ENCODE measurements around the gene VSIG4.

The VSIG4 gene

DNA sequence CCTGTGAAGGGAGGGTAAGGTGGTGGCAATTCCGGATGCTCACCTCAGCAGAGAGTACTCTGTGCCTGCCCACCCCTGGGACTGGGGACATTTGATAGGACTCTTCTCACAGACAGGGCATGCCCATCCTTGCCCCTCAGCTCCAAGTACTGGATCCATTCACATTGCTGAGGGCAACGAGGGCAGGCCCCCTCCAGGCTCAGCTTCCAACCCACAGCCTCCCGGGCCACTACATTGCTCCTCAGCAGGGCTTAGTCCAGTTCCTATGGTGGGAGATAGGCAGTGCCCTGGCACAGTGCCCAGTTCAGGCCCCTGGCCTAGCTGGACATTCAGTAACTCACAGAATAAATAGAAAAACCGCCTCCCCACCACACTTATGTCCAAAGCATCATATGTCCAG lies 15.1 kb upstream of the VSIG4 start:
- POLR2A ChIA-PET, result no interaction called here
- CTCF ChIA-PET, result interaction anchor here (1.2 kb wide), 1 partner anchor 16 kb away, joined by 3 read pairs; no protein-coding TSS in a partner anchor

GRCh38 chrX:66053414-66053813 lies 13.5 kb upstream of the VSIG4 start:
- CTCF ChIA-PET, result no interaction called here

More for the DNA sequence above, 15.1 kb upstream of the VSIG4 start:
- TF ChIP-seq, protein P1, sequence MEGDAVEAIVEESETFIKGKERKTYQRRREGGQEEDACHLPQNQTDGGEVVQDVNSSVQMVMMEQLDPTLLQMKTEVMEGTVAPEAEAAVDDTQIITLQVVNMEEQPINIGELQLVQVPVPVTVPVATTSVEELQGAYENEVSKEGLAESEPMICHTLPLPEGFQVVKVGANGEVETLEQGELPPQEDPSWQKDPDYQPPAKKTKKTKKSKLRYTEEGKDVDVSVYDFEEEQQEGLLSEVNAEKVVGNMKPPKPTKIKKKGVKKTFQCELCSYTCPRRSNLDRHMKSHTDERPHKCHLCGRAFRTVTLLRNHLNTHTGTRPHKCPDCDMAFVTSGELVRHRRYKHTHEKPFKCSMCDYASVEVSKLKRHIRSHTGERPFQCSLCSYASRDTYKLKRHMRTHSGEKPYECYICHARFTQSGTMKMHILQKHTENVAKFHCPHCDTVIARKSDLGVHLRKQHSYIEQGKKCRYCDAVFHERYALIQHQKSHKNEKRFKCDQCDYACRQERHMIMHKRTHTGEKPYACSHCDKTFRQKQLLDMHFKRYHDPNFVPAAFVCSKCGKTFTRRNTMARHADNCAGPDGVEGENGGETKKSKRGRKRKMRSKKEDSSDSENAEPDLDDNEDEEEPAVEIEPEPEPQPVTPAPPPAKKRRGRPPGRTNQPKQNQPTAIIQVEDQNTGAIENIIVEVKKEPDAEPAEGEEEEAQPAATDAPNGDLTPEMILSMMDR (IDR thresholded peaks at IDR 0.05; ENCODE audit: control extremely low read depth, extremely low read depth, low read depth, missing control alignments), result no peak
- DNase-seq (ENCODE audit: extremely low spot score), result no peak

DNA sequence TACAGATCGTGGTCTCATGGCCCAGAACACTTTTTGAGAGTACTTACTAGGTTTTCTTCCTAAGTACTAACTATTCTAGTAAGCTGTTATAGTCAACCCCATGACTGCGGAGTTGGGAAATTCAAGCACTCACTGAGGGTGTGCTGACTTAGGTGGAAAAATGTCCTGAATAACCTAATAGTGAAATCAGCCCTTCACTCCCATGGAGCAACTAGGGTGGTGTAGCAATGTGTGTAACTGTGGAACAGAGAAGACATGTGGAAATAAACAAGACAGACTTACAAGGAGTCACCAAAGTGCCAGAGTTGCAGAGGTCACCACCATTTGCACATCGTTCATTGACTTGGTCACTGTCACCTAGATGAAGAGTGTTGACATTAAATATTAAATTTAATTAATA lies 12.1 kb upstream of the VSIG4 start:
- no peak for DNase-seq (ENCODE audit: extremely low spot score)
- ChIA-PET CTCF (no interaction called here), POLR2A (no interaction called here)
- TF ChIP-seq, protein P1 (IDR thresholded peaks at IDR 0.05; ENCODE audit: control extremely low read depth, extremely low read depth, low read depth, missing control alignments), result no peak

More at GRCh38 chrX:66053414-66053813, 13.5 kb upstream of the VSIG4 start:
- POLR2A ChIA-PET, result no interaction called here
- no peak for DNase-seq (ENCODE audit: extremely low spot score)
- TF ChIP-seq, protein P1 (IDR thresholded peaks at IDR 0.05; ENCODE audit: control extremely low read depth, extremely low read depth, low read depth, missing control alignments), result no peak

DNA sequence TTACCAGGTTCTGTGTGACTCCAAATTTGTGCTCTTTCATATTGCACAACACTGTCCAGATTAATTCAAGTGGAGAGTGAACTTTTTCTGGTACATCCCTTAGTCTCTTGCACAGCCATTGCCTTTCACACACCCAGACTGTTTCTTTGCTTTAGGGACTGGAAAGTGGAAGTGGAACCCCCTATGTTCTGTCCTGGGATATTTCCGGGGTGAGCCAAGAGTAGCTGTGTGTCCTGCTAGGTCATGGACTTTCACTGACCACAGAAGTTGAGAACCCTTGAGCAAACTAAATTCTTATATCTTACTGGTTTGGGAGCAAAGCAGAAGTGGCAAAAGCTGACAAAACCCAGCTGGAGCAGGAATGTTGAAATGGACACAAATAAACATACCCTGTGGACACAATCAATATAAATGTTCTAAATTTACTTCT lies 10.3 kb upstream of the VSIG4 start:
- DNase-seq (ENCODE audit: extremely low spot score), result no peak
- TF ChIP-seq, protein P1 (IDR thresholded peaks at IDR 0.05; ENCODE audit: control extremely low read depth, extremely low read depth, low read depth, missing control alignments), result no peak
- POLR2A ChIA-PET, result no interaction called here
- CTCF ChIA-PET, result interaction anchor here (1.3 kb wide), 1 partner anchor 19 kb away, joined by 3 read pairs; no protein-coding TSS in a partner anchor

GRCh38 chrX:66049056-66049455 lies 9.2 kb upstream of the VSIG4 start:
- DNase-seq (ENCODE audit: extremely low spot score), result no peak
- CTCF ChIA-PET, result no interaction called here
- TF ChIP-seq, protein P1 (IDR thresholded peaks at IDR 0.05; ENCODE audit: control extremely low read depth, extremely low read depth, low read depth, missing control alignments), result no peak
- POLR2A ChIA-PET, result no interaction called here

- DNase-seq (ENCODE audit: extremely low spot score), result peak; percentile 32
- TF ChIP-seq, protein P1 (IDR thresholded peaks at IDR 0.05; ENCODE audit: control extremely low read depth, extremely low read depth, low read depth, missing control alignments), result no peak
- POLR2A ChIA-PET, result no interaction called here
- CTCF ChIA-PET, result interaction anchor here (1.2 to 1.8 kb wide), 4 partner anchors 16 to 118 kb away, joined by 4 to 7 read pairs (median 4); no protein-coding TSS in a partner anchor
Observed at GRCh38 chrX:66046612-66047235, 6.8 kb upstream of the VSIG4 start.
